Natural killer cell (primary cell): ENCODE measurements around the gene B9D2. TPM values are rescaled to one million over a fixed set of nuclear protein-coding genes. Genes with fewer than 3 reads are reported as not detected.
"Not testable (repeated sequence)": the region's sequence is repeated elsewhere in the genome, so short reads cannot be mapped to it uniquely, and the experiment has no call there.

ENCODE experiments used
- ATAC-seq, 3 donors: fragments of 150-1000 bp in 2 of 3; fragments of 200-7000 bp in 1 of 3; cut with Tn5 transposase; 1 replicate in 1 of 3; 2 replicates in 2 of 3; pipeline ENCODE4 v1.10.0; 2021; ENCODE audit warnings: mild to moderate bottlenecking in 2 of 3, moderate library complexity in 2 of 3
- DNase-seq, 2 donors: peaks; one replicate each; pipeline versions ENCODE4 v3.0.0 to v3.0.0-alpha.2; 2013 to 2021; ENCODE audit warnings: mixed read lengths in 1 of 2
- H3K27ac ChIP-seq: one replicate; pipeline ENCODE4 v1.5.1; 2013; ENCODE audit warnings: mild to moderate bottlenecking, low read length
- H3K27me3 ChIP-seq: one replicate; pipeline ENCODE4 v1.6.1; 2013; ENCODE audit warnings: low read length; ENCODE audit not compliant: control insufficient read depth, insufficient read depth
- H3K36me3 ChIP-seq: one replicate; pipeline ENCODE4 v1.6.1; 2013; ENCODE audit warnings: low read length; ENCODE audit not compliant: control insufficient read depth, insufficient read depth
- H3K4me1 ChIP-seq: one replicate; pipeline ENCODE4 v1.6.1; 2013; ENCODE audit warnings: low read length; ENCODE audit not compliant: control insufficient read depth, insufficient read depth
- H3K4me3 ChIP-seq: one replicate; pipeline ENCODE4 v1.5.1; 2013; ENCODE audit warnings: low read length
- H3K9me3 ChIP-seq: one replicate; pipeline ENCODE4 v1.6.1; 2013; ENCODE audit warnings: low read length; ENCODE audit not compliant: control insufficient read depth, insufficient read depth
- H3K27ac Mint-ChIP-seq, 2 donors: one replicate each; pipeline ENCODE4 v1.8.0; 2022; ENCODE audit warnings: mild to moderate bottlenecking in 2 of 2, mixed read lengths in 2 of 2, moderate library complexity in 1 of 2
- H3K27me3 Mint-ChIP-seq, 2 donors: one replicate each; pipeline ENCODE4 v1.8.0; 2022; ENCODE audit warnings: low read depth in 2 of 2, mixed read lengths in 2 of 2
- H3K36me3 Mint-ChIP-seq: one replicate; pipeline ENCODE4 v1.8.0; 2022; ENCODE audit warnings: mixed read lengths
- H3K4me1 Mint-ChIP-seq, 2 donors: one replicate each; pipeline ENCODE4 v1.8.0; 2022; ENCODE audit warnings: mixed read lengths in 2 of 2
- H3K4me3 Mint-ChIP-seq: one replicate; pipeline ENCODE4 v1.8.0; 2022; ENCODE audit warnings: mild to moderate bottlenecking, moderate library complexity, mixed read lengths
- H3K9me3 Mint-ChIP-seq, 2 donors: one replicate each; pipeline ENCODE4 v1.8.0; 2022; ENCODE audit warnings: mixed read lengths in 2 of 2
- CTCF ChIP-seq: fragments of 200-600 bp; IDR thresholded peaks from one replicate; pipeline ENCODE4 v1.8.0; 2022; ENCODE audit warnings: antibody characterized with exemption
- WGBS: methylation state at CpG from one replicate; pipeline ENCODE4 v1.1.7; 2013; ENCODE audit warnings: missing lambda C conversion rate; ENCODE audit not compliant: insufficient coverage; 5-methylcytosine and 5-hydroxymethylcytosine counted together
- intact Hi-C: fragments of 100-400 bp; cut with micrococcal nuclease; formaldehyde crosslinking; loops from one replicate; pipeline ENCODE4 v1.14.2; 2022
- total RNA-seq, 4 donors: library from RNA; stranded (reverse); fragments of 120-200 nt in 1 of 4; gene quantifications; one replicate each; pipeline versions ENCODE4 v1.2.3 to v1.2.4, GENCODE V29; 2013 to 2022

The B9D2 gene
- total RNA-seq, 3 donors from 2014 or later (not counting 1 experiment from before 2014, with no cell fraction given): 18.1 to 22.2 (median 18.7) TPM

GRCh38 chr19:41352279-41352608 lies 11.7 kb downstream of the B9D2 start:
- Mint-ChIP-seq H3K4me3 (peak overlapping the region; percentile 93), H3K27me3 (peaks cover 0 to 2% of the 10 kb centered on the region in 2 donors), H3K36me3 (peaks cover 7% of the 10 kb centered on the region), H3K27ac (peak overlapping the region; percentile 90 to 96), H3K4me1 (peaks cover 56 to 71% of the 10 kb centered on the region in 2 donors), H3K9me3 (no peaks in the 10 kb centered on the region)
- ATAC-seq (no peak), DNase-seq (no peak)
- Histone ChIP-seq H3K4me3 (peak overlapping the region; percentile 90), H3K36me3 (peaks cover 7% of the 10 kb centered on the region), H3K4me1 (peaks cover 67% of the 10 kb centered on the region), H3K27ac (peak overlapping the region; percentile 90), H3K9me3 (no peaks in the 10 kb centered on the region), H3K27me3 (no peaks in the 10 kb centered on the region)
- WGBS: 0% methylated on average over 10 of the region's 12 CpGs
- intact Hi-C loops: loop anchor here (1.0 to 5.0 kb wide), 2 partner anchors 45 to 89 kb away; no protein-coding TSS in a partner anchor
- no peak for TF ChIP-seq CTCF

- ATAC-seq (peak; percentile 56 to 76 (median 67)), DNase-seq (peak; percentile 92 to 94)
- H3K4me1 Mint-ChIP-seq: peaks cover 54 to 66% of the 10 kb centered on the region in 2 donors
- under 1% methylated on average over 58 of the region's 58 CpGs for WGBS
- intact Hi-C loops: loop anchor here (1.0 to 5.0 kb wide), 4 partner anchors 23 to 88 kb away; partner anchors contain the start of genes BCKDHA and EXOSC5
- no peaks in the 10 kb centered on the region for H3K9me3 ChIP-seq
- TF ChIP-seq CTCF: no peak
- H3K4me1 ChIP-seq: peaks cover 65% of the 10 kb centered on the region
- H3K36me3 ChIP-seq: peaks cover 12% of the 10 kb centered on the region
- H3K4me3 ChIP-seq: peak overlapping the region; percentile 90
- peaks cover 7% of the 10 kb centered on the region for H3K36me3 Mint-ChIP-seq
- H3K27ac ChIP-seq: peak overlapping the region; percentile 90
- no peaks in the 10 kb centered on the region for H3K27me3 ChIP-seq
- peak overlapping the region; percentile 90 to 96 for H3K27ac Mint-ChIP-seq
- H3K27me3 Mint-ChIP-seq: peaks cover 0 to 2% of the 10 kb centered on the region in 2 donors
- H3K9me3 Mint-ChIP-seq: no peaks in the 10 kb centered on the region
- peak overlapping the region; percentile 93 for H3K4me3 Mint-ChIP-seq
Measured at GRCh38 chr19:41351339-41352245, 12.4 kb downstream of the B9D2 start.

- Histone ChIP-seq H3K4me1 (peaks cover 65% of the 10 kb centered on the region), H3K36me3 (peaks cover 18% of the 10 kb centered on the region), H3K4me3 (peak overlapping the region; percentile 90), H3K27me3 (no peaks in the 10 kb centered on the region), H3K9me3 (no peaks in the 10 kb centered on the region), H3K27ac (peak overlapping the region; percentile 90)
- Mint-ChIP-seq H3K4me3 (peak overlapping the region; percentile 93), H3K9me3 (no peaks in the 10 kb centered on the region), H3K36me3 (peaks cover 7% of the 10 kb centered on the region), H3K27me3 (peaks cover 0 to 2% of the 10 kb centered on the region in 2 donors), H3K27ac (peak overlapping the region; percentile 90 to 96), H3K4me1 (peaks cover 52 to 65% of the 10 kb centered on the region in 2 donors)
- DNase-seq (peak in 1 of 2 donors; percentile 43), ATAC-seq (no peak)
- WGBS: 2% methylated on average over 20 of the region's 22 CpGs
- no peak for TF ChIP-seq CTCF
- intact Hi-C loops: loop anchor here (1.0 to 5.0 kb wide), 3 partner anchors 23 to 46 kb away; partner anchors contain the start of genes BCKDHA and EXOSC5
Measured at GRCh38 chr19:41350735-41351338, 13.1 kb downstream of the B9D2 start.

GRCh38 chr19:41346916-41347315 lies 17.0 kb downstream of the B9D2 start:
- ATAC-seq, H3K9me3 ChIP-seq, H3K4me3 Mint-ChIP-seq, H3K4me3 ChIP-seq, H3K27me3 ChIP-seq, H3K9me3 Mint-ChIP-seq, intact Hi-C loops, H3K36me3 Mint-ChIP-seq, DNase-seq, H3K27ac ChIP-seq, H3K27me3 Mint-ChIP-seq: not testable (repeated sequence)
- 92% methylated on average over 8 of the region's 9 CpGs for WGBS
- Mint-ChIP-seq H3K27ac (peak overlapping the region; percentile 47 to 90), H3K4me1 (peaks cover 58 to 74% of the 10 kb centered on the region in 2 donors)
- H3K4me1 ChIP-seq: peaks cover 88% of the 10 kb centered on the region
- H3K36me3 ChIP-seq: peaks cover 46% of the 10 kb centered on the region
